HG03039 (cell line): ENCODE data around the gene OAF.
"Not testable (repeated sequence)": the region's sequence is repeated elsewhere in the genome, so short reads cannot be mapped to it uniquely, and the experiment has no call there.

Experiments used
- ATAC-seq: cut with Tn5 transposase; IDR thresholded peaks from one replicate; pipeline ENCODE4 v1.9.1; 2021; ENCODE audit warnings: mild to moderate bottlenecking, moderate library complexity; ENCODE audit not compliant: unreplicated experiment

Gene OAF

GRCh38 chr11:120239713-120240640 lies 29.1 kb downstream of the OAF start, which contains the start of gene POU2F3:
POU2F3 (plus strand) TSS chr11:120240140; CDS start chr11:120240344, 204 bp downstream.
- ATAC-seq: no peak

GRCh38 chr11:120240866-120241265 lies 30.0 kb downstream of the OAF start:
- ATAC-seq: no peak

- no peak for ATAC-seq
Observed at GRCh38 chr11:120241277-120241676, 30.4 kb downstream of the OAF start.

GRCh38 chr11:120243221-120243620 lies 32.4 kb downstream of the OAF start:
- ATAC-seq: no peak

- ATAC-seq: no peak
Observed at GRCh38 chr11:120244476-120245365, 33.9 kb downstream of the OAF start.

GRCh38 chr11:120245434-120245833 lies 34.6 kb downstream of the OAF start:
- ATAC-seq: no peak

GRCh38 chr11:120248551-120249278 lies 37.9 kb downstream of the OAF start:
- ATAC-seq: peak; percentile 60

GRCh38 chr11:120249279-120250262 lies 38.7 kb downstream of the OAF start:
- no peak for ATAC-seq

GRCh38 chr11:120253377-120253776 lies 42.5 kb downstream of the OAF start:
- not testable (repeated sequence) for ATAC-seq

- no peak for ATAC-seq
Observed at GRCh38 chr11:120254788-120255518, 44.1 kb downstream of the OAF start.

- no peak for ATAC-seq
Observed at GRCh38 chr11:120255519-120255866, 44.7 kb downstream of the OAF start.

GRCh38 chr11:120256178-120256577 lies 45.3 kb downstream of the OAF start:
- ATAC-seq: no peak

GRCh38 chr11:120256779-120257178 lies 45.9 kb downstream of the OAF start:
- no peak for ATAC-seq

GRCh38 chr11:120257346-120257745 lies 46.5 kb downstream of the OAF start:
- ATAC-seq: no peak

GRCh38 chr11:120258661-120259060 lies 47.8 kb downstream of the OAF start:
- no peak for ATAC-seq

- no peak for ATAC-seq
Observed at GRCh38 chr11:120259241-120259640, 48.4 kb downstream of the OAF start.

GRCh38 chr11:120259988-120260565 lies 49.2 kb downstream of the OAF start:
- no peak for ATAC-seq

GRCh38 chr11:120260616-120261015 lies 49.8 kb downstream of the OAF start:
- ATAC-seq: no peak

- no peak for ATAC-seq
Observed at GRCh38 chr11:120261321-120261720, 50.5 kb downstream of the OAF start.
